Measurements from ENCODE around the gene REXO5. TPM values are rescaled to one million over a fixed set of nuclear protein-coding genes. Genes with fewer than 3 reads are reported as not detected.
"Not testable (repeated sequence)": the region's sequence is repeated elsewhere in the genome, so short reads cannot be mapped to it uniquely, and the experiment has no call there.

The REXO5 gene
- total RNA-seq = 9.4 TPM

GRCh38 chr16:20806168-20807050, at the start of gene REXO5, which contains the start of gene ERI2:
Gene REXO5 (plus strand): TSS chr16:20806527. CDS start chr16:20806954, 427 bp downstream.
Gene ERI2 (minus strand): TSS chr16:20806472. CDS start chr16:20806430, 42 bp downstream.
- peak; percentile 84 for DNase-seq

- no peak for DNase-seq
Observed at GRCh38 chr16:20760346-20760745, 46.0 kb upstream of the REXO5 start.

- no peak for DNase-seq
Observed at GRCh38 chr16:20761175-20761574, 45.2 kb upstream of the REXO5 start.

- DNase-seq = no peak
Observed at GRCh38 chr16:20762404-20763123, 43.8 kb upstream of the REXO5 start.

GRCh38 chr16:20763461-20764232, 42.7 kb upstream of the REXO5 start, which contains the start of gene ACSM3:
Gene ACSM3 (plus strand): TSS chr16:20764014. CDS start chr16:20770035, 6,021 bp downstream.
- no peak for DNase-seq

- DNase-seq = not testable (repeated sequence)
Observed at GRCh38 chr16:20764448-20764847, 41.9 kb upstream of the REXO5 start.

- no peak for DNase-seq
Observed at GRCh38 chr16:20765732-20766131, 40.6 kb upstream of the REXO5 start.

- no peak for DNase-seq
Observed at GRCh38 chr16:20766294-20766693, 40.0 kb upstream of the REXO5 start.

GRCh38 chr16:20767577-20767976, 38.8 kb upstream of the REXO5 start:
- DNase-seq = no peak

- no peak for DNase-seq
Observed at GRCh38 chr16:20768121-20768520, 38.2 kb upstream of the REXO5 start.

GRCh38 chr16:20768818-20769217, 37.5 kb upstream of the REXO5 start:
- DNase-seq = no peak

- DNase-seq = no peak
Observed at GRCh38 chr16:20773679-20774078, 32.6 kb upstream of the REXO5 start.

- DNase-seq = no peak
Observed at GRCh38 chr16:20774703-20775362, 31.5 kb upstream of the REXO5 start.

- no peak for DNase-seq
Observed at GRCh38 chr16:20781697-20782096, 24.6 kb upstream of the REXO5 start.

GRCh38 chr16:20782470-20782869, 23.9 kb upstream of the REXO5 start:
- DNase-seq = no peak

- DNase-seq = no peak
Observed at GRCh38 chr16:20784204-20784603, 22.1 kb upstream of the REXO5 start.

GRCh38 chr16:20789130-20789529, 17.2 kb upstream of the REXO5 start:
- no peak for DNase-seq

- no peak for DNase-seq
Observed at GRCh38 chr16:20791923-20792612, 14.3 kb upstream of the REXO5 start.

GRCh38 chr16:20798364-20798763, 8.0 kb upstream of the REXO5 start:
- DNase-seq = no peak

GRCh38 chr16:20799599-20799998, 6.7 kb upstream of the REXO5 start:
- DNase-seq = no peak

GRCh38 chr16:20801278-20801677, 5.0 kb upstream of the REXO5 start:
- no peak for DNase-seq
